Measurements from ENCODE around the gene MFAP5. TPM values are rescaled to one million over a fixed set of nuclear protein-coding genes. Genes with fewer than 3 reads are reported as not detected.

The MFAP5 gene
- total RNA-seq, 4 donors from 2014 or later: 1.2 to 51.7 (median 16.9) TPM

DNA sequence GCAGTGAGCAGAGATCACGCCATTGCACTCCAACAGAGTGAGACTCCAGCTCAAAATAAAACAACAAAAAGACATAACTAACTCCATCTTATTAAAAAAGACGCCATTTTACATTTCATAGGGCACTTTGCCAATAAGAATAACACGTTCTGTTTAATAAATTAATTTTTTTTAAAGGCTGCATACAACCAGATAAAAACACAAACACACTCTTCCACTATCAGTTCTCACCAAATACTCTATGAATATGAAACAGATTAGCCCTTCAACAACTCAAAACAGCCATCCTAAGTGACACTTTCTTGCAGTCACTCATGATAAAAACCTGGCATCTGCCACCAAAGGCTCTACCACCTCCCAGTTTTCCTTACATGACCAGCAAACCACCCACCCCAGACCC is 66.1 kb downstream of the MFAP5 start:
- H3K27me3 ChIP-seq: peaks cover 0 to 4% (median 0%) of the 10 kb centered on the region in 4 donors
- 59 to 62% methylated on average over 3 of the region's 3 CpGs for WGBS, 2 donors
- no peak overlapping the region for H3K4me3 ChIP-seq
- DNase-seq: no peak
- H3K9me3 ChIP-seq: no peaks in the 10 kb centered on the region
- intact Hi-C loops (cut with DNase I): no loop called here
- no peak overlapping the region for H3K27ac ChIP-seq
- TF ChIP-seq, protein P1, sequence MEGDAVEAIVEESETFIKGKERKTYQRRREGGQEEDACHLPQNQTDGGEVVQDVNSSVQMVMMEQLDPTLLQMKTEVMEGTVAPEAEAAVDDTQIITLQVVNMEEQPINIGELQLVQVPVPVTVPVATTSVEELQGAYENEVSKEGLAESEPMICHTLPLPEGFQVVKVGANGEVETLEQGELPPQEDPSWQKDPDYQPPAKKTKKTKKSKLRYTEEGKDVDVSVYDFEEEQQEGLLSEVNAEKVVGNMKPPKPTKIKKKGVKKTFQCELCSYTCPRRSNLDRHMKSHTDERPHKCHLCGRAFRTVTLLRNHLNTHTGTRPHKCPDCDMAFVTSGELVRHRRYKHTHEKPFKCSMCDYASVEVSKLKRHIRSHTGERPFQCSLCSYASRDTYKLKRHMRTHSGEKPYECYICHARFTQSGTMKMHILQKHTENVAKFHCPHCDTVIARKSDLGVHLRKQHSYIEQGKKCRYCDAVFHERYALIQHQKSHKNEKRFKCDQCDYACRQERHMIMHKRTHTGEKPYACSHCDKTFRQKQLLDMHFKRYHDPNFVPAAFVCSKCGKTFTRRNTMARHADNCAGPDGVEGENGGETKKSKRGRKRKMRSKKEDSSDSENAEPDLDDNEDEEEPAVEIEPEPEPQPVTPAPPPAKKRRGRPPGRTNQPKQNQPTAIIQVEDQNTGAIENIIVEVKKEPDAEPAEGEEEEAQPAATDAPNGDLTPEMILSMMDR (IDR thresholded peaks at IDR 0.05): no peak
- TF ChIP-seq POLR2A (IDR thresholded peaks at IDR 0.05): no peak
- H3K4me1 ChIP-seq: no peaks in the 10 kb centered on the region
- no peaks in the 10 kb centered on the region for H3K36me3 ChIP-seq

Small RNA genes within 50 kb of the gene (small RNA-seq; reads per million reads assigned to genes)
- gene RF00564: 0 reads per million in 4 donors

Other genes starting within 250 kb of the MFAP5 start
- not detected for gene CLEC6A, start 206.9 kb downstream of the MFAP5 start, total RNA-seq
- gene CLEC4D, start 149.3 kb downstream of the MFAP5 start, total RNA-seq: under 1 TPM in 2 of 4 donors, not detected in 2; 0.12 to 0.19 TPM
- gene CLEC4E, start 121.9 kb downstream of the MFAP5 start, total RNA-seq: 1 to 10 TPM in 1 of 4 donors, under 1 TPM in 3; 0.12 to 3.2 (median 0.31) TPM
- gene AICDA, start 50.0 kb downstream of the MFAP5 start, total RNA-seq: not detected
- gene RIMKLB, start 35.2 kb upstream of the MFAP5 start, total RNA-seq: 10 to 100 TPM in 3 of 4 donors, 1 to 10 TPM in 1; 8.0 to 37.8 (median 15.0) TPM
- gene A2ML1, start 159.8 kb upstream of the MFAP5 start, total RNA-seq: 1,000 to 10,000 TPM in 1 of 4 donors, 100 to 1,000 TPM in 3; 419 to 1,497 (median 509) TPM

Data from esophagus squamous epithelium (tissue), 5 donors.